Left lung (tissue), 10 donors: ENCODE measurements around the gene SLCO4A1. TPM values are rescaled to one million over a fixed set of nuclear protein-coding genes. Genes with fewer than 3 reads are reported as not detected.

Experiments used
- ATAC-seq: fragments of 200-7000 bp; cut with Tn5 transposase; one replicate; pipeline ENCODE4 v1.9.1; 2020; ENCODE audit warnings: moderate library complexity
- DNase-seq, 4 donors: peaks; one replicate each; pipeline ENCODE4 v3.0.0-alpha.2; 2013 to 2020
- H3K27ac ChIP-seq, 2 donors: fragments of 200-600 bp; sonication (generic) in 1 of 2; one replicate each; pipeline versions ENCODE4 v1.5.0 to v1.8.0; 2020 to 2021
- H3K27me3 ChIP-seq, 2 donors: fragments of 200-600 bp; sonication (generic) in 1 of 2; one replicate each; pipeline versions ENCODE4 v1.5.0 to v1.8.0; 2020 to 2021
- H3K36me3 ChIP-seq, 2 donors: fragments of 200-600 bp; sonication (generic) in 1 of 2; one replicate each; pipeline versions ENCODE4 v1.5.0 to v1.8.0; 2020 to 2021
- H3K4me1 ChIP-seq, 2 donors: fragments of 200-600 bp; one replicate each; pipeline ENCODE4 v1.8.0; 2021
- H3K4me3 ChIP-seq, 2 donors: fragments of 200-600 bp; sonication (generic) in 1 of 2; one replicate each; pipeline versions ENCODE4 v1.5.0 to v1.8.0; 2020 to 2021; ENCODE audit warnings: mild to moderate bottlenecking in 1 of 2
- H3K9me3 ChIP-seq, 2 donors: fragments of 200-600 bp; sonication (generic) in 1 of 2; one replicate each; pipeline versions ENCODE4 v1.5.0 to v1.8.0; 2020 to 2021
- intact Hi-C, 2 donors: fragments of 100-400 bp; cut with DNase I; formaldehyde crosslinking; loops; one replicate each; pipeline versions ENCODE4 v1.11.2 to v1.14.2; 2022
- polyA plus RNA-seq, 6 donors: library from polyadenylated mRNA; unstranded; fragments of 120-200 nt; gene quantifications; one replicate each; pipeline ENCODE4 v1.2.1, GENCODE V29; 2013; ENCODE audit not compliant: insufficient read length in 6 of 6
- total RNA-seq, 2 donors: library from RNA; stranded (reverse); fragmentation: NEBNext Ultra II Directional; extraction: Animal tissue kit (Norgen Biotek cat#: 25700); gene quantifications; one replicate each; pipeline ENCODE4 v1.2.1, GENCODE V29; 2021
- TF ChIP-seq, protein P1 (sequence below), 2 donors: fragments of 200-600 bp; sonication (generic) in 1 of 2; IDR thresholded peaks; one replicate each; pipeline versions ENCODE4 v1.5.0 to v1.8.0; 2021; ENCODE audit warnings: antibody characterized with exemption in 2 of 2
- donor health status: DM: no; HTN: yes; CAD: no.
- donor health status: DM: no; HTN: no; CAD: no.

Gene SLCO4A1
- total and polyA plus RNA-seq, 8 donors: 0.20 to 47.2 (median 0.60) TPM

- peaks cover 19 to 59% of the 10 kb centered on the region in 2 donors for H3K4me1 ChIP-seq
- no peak for ATAC-seq
- DNase-seq: peak in 1 of 4 donors; percentile 86
- H3K36me3 ChIP-seq: peaks cover 0 to 9% of the 10 kb centered on the region in 2 donors
- H3K27me3 ChIP-seq: peaks cover 15 to 74% of the 10 kb centered on the region in 2 donors
- intact Hi-C loops: no loop called here
- H3K4me3 ChIP-seq: peak overlapping the region; percentile 40 to 90
- no peaks in the 10 kb centered on the region for H3K9me3 ChIP-seq
- TF ChIP-seq, protein P1, sequence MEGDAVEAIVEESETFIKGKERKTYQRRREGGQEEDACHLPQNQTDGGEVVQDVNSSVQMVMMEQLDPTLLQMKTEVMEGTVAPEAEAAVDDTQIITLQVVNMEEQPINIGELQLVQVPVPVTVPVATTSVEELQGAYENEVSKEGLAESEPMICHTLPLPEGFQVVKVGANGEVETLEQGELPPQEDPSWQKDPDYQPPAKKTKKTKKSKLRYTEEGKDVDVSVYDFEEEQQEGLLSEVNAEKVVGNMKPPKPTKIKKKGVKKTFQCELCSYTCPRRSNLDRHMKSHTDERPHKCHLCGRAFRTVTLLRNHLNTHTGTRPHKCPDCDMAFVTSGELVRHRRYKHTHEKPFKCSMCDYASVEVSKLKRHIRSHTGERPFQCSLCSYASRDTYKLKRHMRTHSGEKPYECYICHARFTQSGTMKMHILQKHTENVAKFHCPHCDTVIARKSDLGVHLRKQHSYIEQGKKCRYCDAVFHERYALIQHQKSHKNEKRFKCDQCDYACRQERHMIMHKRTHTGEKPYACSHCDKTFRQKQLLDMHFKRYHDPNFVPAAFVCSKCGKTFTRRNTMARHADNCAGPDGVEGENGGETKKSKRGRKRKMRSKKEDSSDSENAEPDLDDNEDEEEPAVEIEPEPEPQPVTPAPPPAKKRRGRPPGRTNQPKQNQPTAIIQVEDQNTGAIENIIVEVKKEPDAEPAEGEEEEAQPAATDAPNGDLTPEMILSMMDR (IDR thresholded peaks at IDR 0.05): no peak
- H3K27ac ChIP-seq: peak overlapping the region; percentile 46 to 82
Observed at GRCh38 chr20:62641321-62642050, 817 bp upstream of the SLCO4A1 start.

DNA sequence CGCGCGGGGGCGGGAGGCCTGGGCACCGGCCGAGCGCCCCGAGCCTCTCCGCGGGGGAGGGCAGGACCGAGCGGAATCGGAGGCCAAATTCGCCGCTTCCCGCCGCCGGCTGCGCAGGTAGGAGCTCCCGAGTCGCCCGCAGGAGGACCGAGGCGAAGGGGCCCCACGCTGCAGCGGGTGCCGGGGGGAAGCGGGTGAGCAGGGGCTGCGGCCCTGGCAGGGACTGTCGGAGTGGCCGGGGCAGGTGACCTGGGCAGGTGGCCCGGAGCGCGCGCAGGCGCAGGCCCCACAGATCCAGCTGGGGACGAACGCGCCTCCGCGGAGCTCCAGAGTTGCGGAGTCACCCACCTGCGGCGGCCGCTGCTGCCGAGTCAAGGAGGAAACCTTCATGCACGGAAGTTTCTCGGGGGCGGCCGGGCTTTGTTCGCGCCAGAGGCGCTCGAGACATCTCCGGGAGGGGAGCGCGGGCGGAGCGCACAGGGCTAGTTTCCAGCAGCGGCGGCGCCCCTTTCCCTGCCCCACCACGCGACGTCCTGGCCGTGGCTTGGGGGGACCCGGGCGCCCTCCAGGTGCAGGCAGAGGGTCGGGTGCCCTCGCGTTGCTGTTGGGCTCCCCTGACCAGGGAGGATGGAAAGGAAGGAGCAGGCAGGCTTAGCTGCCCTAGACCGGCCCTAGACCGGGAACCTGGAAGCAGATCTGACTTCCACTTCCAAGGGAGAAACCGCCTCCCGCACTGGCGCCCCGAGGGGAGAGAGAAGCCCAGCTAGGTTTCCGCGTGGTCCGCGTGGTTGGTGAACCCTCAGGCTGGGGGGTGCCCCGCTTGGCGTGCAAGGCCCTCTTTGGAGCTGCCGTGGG lies 590 bp downstream of the SLCO4A1 start:
- Histone ChIP-seq H3K36me3 (peaks cover 0 to 15% of the 10 kb centered on the region in 2 donors), H3K4me1 (peaks cover 19 to 67% of the 10 kb centered on the region in 2 donors), H3K27me3 (peaks cover 15 to 68% of the 10 kb centered on the region in 2 donors), H3K27ac (peak overlapping the region; percentile 46 to 65), H3K9me3 (no peaks in the 10 kb centered on the region), H3K4me3 (peak overlapping the region; percentile 40 to 90)
- TF ChIP-seq, protein P1 (IDR thresholded peaks at IDR 0.05): no peak
- DNase-seq: peak in 1 of 4 donors; percentile 91
- ATAC-seq: peak; percentile 38
- intact Hi-C loops: no loop called here

DNA sequence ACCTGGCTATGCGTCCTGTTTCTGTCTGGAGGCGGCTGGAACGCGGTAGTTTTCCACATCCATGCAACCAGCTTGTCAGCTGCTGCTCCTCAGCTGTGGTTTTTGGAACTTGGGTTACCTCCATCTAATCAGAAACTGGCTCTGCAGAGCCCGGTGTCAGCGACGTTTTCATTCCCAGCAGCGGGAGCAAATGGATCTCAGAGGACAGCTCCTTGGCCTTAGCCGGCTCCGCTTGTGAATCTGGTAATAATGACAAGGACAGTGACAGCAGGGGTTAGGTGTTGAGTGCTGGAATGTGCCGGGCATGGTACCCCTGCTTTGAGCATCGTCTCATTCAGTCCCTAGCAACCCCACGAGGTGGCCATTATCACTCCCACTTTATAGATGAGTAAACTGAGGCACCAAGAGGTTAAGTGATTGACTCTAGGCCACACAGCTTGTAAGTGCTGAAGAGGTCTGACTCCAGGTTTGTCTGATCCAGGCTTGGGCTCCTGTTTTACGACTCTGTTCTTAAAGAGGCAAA lies 1.3 kb downstream of the SLCO4A1 start:
- Histone ChIP-seq H3K36me3 (peaks cover 0 to 22% of the 10 kb centered on the region in 2 donors), H3K4me1 (peaks cover 19 to 74% of the 10 kb centered on the region in 2 donors), H3K27me3 (peaks cover 15 to 68% of the 10 kb centered on the region in 2 donors), H3K9me3 (no peaks in the 10 kb centered on the region), H3K27ac (peak overlapping the region; percentile 26 to 65), H3K4me3 (peak overlapping the region in 1 of 2 donors; percentile 90)
- ATAC-seq (no peak), DNase-seq (no peak)
- TF ChIP-seq, protein P1 (IDR thresholded peaks at IDR 0.05): no peak
- intact Hi-C loops: no loop called here

- H3K27me3 ChIP-seq: peaks cover 15 to 62% of the 10 kb centered on the region in 2 donors
Observed at GRCh38 chr20:62644044-62644795, 1.9 kb downstream of the SLCO4A1 start.

More at GRCh38 chr20:62644044-62644795, 1.9 kb downstream of the SLCO4A1 start:
- Histone ChIP-seq H3K27ac (peak overlapping the region; percentile 26 to 60), H3K9me3 (no peaks in the 10 kb centered on the region), H3K36me3 (peaks cover 0 to 27% of the 10 kb centered on the region in 2 donors), H3K4me3 (peak overlapping the region in 1 of 2 donors; percentile 90), H3K4me1 (peaks cover 19 to 80% of the 10 kb centered on the region in 2 donors)
- intact Hi-C loops: no loop called here
- peak; percentile 8 for ATAC-seq
- no peak for DNase-seq
- TF ChIP-seq, protein P1 (IDR thresholded peaks at IDR 0.05): no peak
